Naive thymus-derived CD4-positive, alpha-beta T cell (primary cell): ENCODE measurements around the gene GJC2. TPM values are rescaled to one million over a fixed set of nuclear protein-coding genes. Genes with fewer than 3 reads are reported as not detected.
A peak's percentile ranks its signal among the peaks of the same experiment; 100 is the strongest.

ENCODE experiments used
- ATAC-seq: fragments of 150-1000 bp; cut with Tn5 transposase; 2 replicates; pipeline ENCODE4 v1.10.0; 2021; ENCODE audit warnings: mild to moderate bottlenecking, moderate library complexity
- CTCF ChIA-PET: fragments of 350-600 bp; sonication (Branson Sonifier 250); formaldehyde crosslinking; loops from one replicate; lab custom pipeline; 2021; ENCODE audit warnings: antibody characterized with exemption; lab: Charles Lee
- POLR2A ChIA-PET: fragments of 350-600 bp; sonication (Branson Sonifier 250); formaldehyde crosslinking; loops from one replicate; lab custom pipeline; 2021; ENCODE audit warnings: antibody characterized with exemption, inconsistent platforms; lab: Charles Lee
- DNase-seq, 9 donors: peaks; one replicate each; pipeline versions ENCODE4 v3.0.0 to v3.0.0-alpha.2; 2020 to 2022; ENCODE audit warnings: mixed read lengths in 1 of 9
- H3K27ac ChIP-seq: one replicate; pipeline ENCODE4 v1.7.0; 2013; ENCODE audit warnings: mild to moderate bottlenecking, low read depth, low read length, moderate library complexity
- H3K27me3 ChIP-seq, 2 donors: one replicate each; pipeline ENCODE4 v1.7.0; 2013; ENCODE audit warnings: low read length in 2 of 2, mild to moderate bottlenecking in 2 of 2, moderate library complexity in 2 of 2; ENCODE audit not compliant: control insufficient read depth in 2 of 2, insufficient read depth in 2 of 2
- H3K36me3 ChIP-seq, 3 experiments: 1 replicate in 2 of 3; 2 replicates in 1 of 3; pipeline ENCODE4 v1.7.0; 2013; ENCODE audit warnings: low read length in 3 of 3, mild to moderate bottlenecking in 3 of 3, moderate library complexity in 1 of 3; ENCODE audit not compliant: insufficient read depth in 3 of 3, control insufficient read depth in 2 of 3
- H3K4me1 ChIP-seq, 2 donors: one replicate each; pipeline ENCODE4 v1.7.0; 2013; ENCODE audit warnings: low read length in 2 of 2, mild to moderate bottlenecking in 2 of 2, moderate library complexity in 1 of 2; ENCODE audit not compliant: control insufficient read depth in 2 of 2, insufficient read depth in 2 of 2
- H3K4me3 ChIP-seq: 2 replicates; pipeline ENCODE4 v1.7.0; 2013; ENCODE audit warnings: mild to moderate bottlenecking, low read length
- H3K9me3 ChIP-seq, 3 experiments: 1 replicate in 2 of 3; 2 replicates in 1 of 3; pipeline ENCODE4 v1.7.0; 2013; ENCODE audit warnings: low read length in 3 of 3; ENCODE audit not compliant: control insufficient read depth in 2 of 3
- H3K27ac Mint-ChIP-seq, 9 donors: one replicate each; pipeline ENCODE4 v1.8.0; 2020 to 2022; ENCODE audit warnings: mixed read lengths in 9 of 9, mild to moderate bottlenecking in 8 of 9, moderate library complexity in 5 of 9, inconsistent platforms in 2 of 9
- H3K27me3 Mint-ChIP-seq, 5 donors: one replicate each; pipeline ENCODE4 v1.8.0; 2021 to 2022; ENCODE audit warnings: mixed read lengths in 5 of 5, mild to moderate bottlenecking in 1 of 5
- H3K36me3 Mint-ChIP-seq, 5 donors: one replicate each; pipeline ENCODE4 v1.8.0; 2020 to 2022; ENCODE audit warnings: mixed read lengths in 5 of 5, mild to moderate bottlenecking in 3 of 5, inconsistent platforms in 1 of 5
- H3K4me1 Mint-ChIP-seq, 7 donors: one replicate each; pipeline ENCODE4 v1.8.0; 2020 to 2022; ENCODE audit warnings: mixed read lengths in 7 of 7, mild to moderate bottlenecking in 3 of 7, inconsistent platforms in 1 of 7
- H3K4me3 Mint-ChIP-seq, 10 donors: one replicate each; pipeline ENCODE4 v1.8.0; 2020 to 2022; ENCODE audit warnings: mild to moderate bottlenecking in 10 of 10, mixed read lengths in 10 of 10, moderate library complexity in 6 of 10, inconsistent platforms in 2 of 10
- H3K9me3 Mint-ChIP-seq, 11 donors: one replicate each; pipeline ENCODE4 v1.8.0; 2020 to 2022; ENCODE audit warnings: mixed read lengths in 11 of 11, mild to moderate bottlenecking in 4 of 11, inconsistent platforms in 1 of 11, moderate library complexity in 1 of 11
- intact Hi-C, 2 donors: fragments of 100-400 bp; cut with micrococcal nuclease; formaldehyde crosslinking; loops; one replicate each; pipeline ENCODE4 v1.15.1; 2023
- polyA plus RNA-seq, 2 donors: library from polyadenylated mRNA; unstranded; fragments of 300-500 nt; fragmentation: Illumina TruSeq; gene quantifications; one replicate each; pipeline ENCODE4 v1.2.3, GENCODE V29; 2021
- total RNA-seq, 6 experiments: library from RNA in 5 of 6; stranded (reverse) in 5 of 6; gene quantifications; 1 replicate in 5 of 6; 2 replicates in 1 of 6; pipeline ENCODE4 v1.2.3 and lab custom pipeline; 2021 to 2026

Gene GJC2
- total and polyA plus RNA-seq, 7 experiments from 2014 or later, result 0.70 to 3.3 (median 0.94) TPM; not detected in 2

- ChIA-PET POLR2A (interaction anchor here (2.9 kb wide), 1 partner anchor 9 kb away, joined by 19 read pairs; the partner anchor contains the start of gene IBA57), CTCF (no interaction called here)
- no peak for ATAC-seq
- H3K9me3 ChIP-seq, result no peaks in the 10 kb centered on the region
- Mint-ChIP-seq H3K27ac (no peak overlapping the region), H3K9me3 (peaks cover 0 to 1% (median 0%) of the 10 kb centered on the region in 11 donors), H3K4me3 (peak overlapping the region in 1 of 10 donors; percentile 69), H3K4me1 (peaks cover 0 to 22% (median 13%) of the 10 kb centered on the region in 7 donors), H3K36me3 (no peaks in the 10 kb centered on the region), H3K27me3 (no peaks in the 10 kb centered on the region)
- H3K27ac ChIP-seq, result no peak overlapping the region
- intact Hi-C loops, result loop anchor here in 1 of 2 donors (1.0 to 2.0 kb wide), 2 partner anchors 9 to 16 kb away; partner anchors contain the start of genes GUK1 and IBA57
- peaks cover 0 to 9% of the 10 kb centered on the region in 2 donors for H3K4me1 ChIP-seq
- DNase-seq, result no peak
- H3K27me3 ChIP-seq, result no peaks in the 10 kb centered on the region
- no peaks in the 10 kb centered on the region for H3K36me3 ChIP-seq
- no peak overlapping the region for H3K4me3 ChIP-seq
These were observed 6.8 kb downstream of the GJC2 start for GRCh38 chr1:228156515-228156881.

- CTCF ChIA-PET, result interaction anchor here (1.0 kb wide), 1 partner anchor 330 kb away, joined by 3 read pairs; the partner anchor contains the start of gene RNF187
- intact Hi-C loops, result loop anchor here in 1 of 2 donors (1.0 to 2.0 kb wide), 2 partner anchors 8 to 16 kb away; partner anchors contain the start of genes GUK1 and IBA57
- peak; percentile 14 for ATAC-seq
- Mint-ChIP-seq H3K9me3 (peaks cover 0 to 1% (median 0%) of the 10 kb centered on the region in 11 donors), H3K27ac (peak overlapping the region in 3 of 9 donors; percentile 72 to 83 (median 83)), H3K4me1 (peaks cover 0 to 29% (median 19%) of the 10 kb centered on the region in 7 donors), H3K36me3 (no peaks in the 10 kb centered on the region), H3K27me3 (no peaks in the 10 kb centered on the region), H3K4me3 (peak overlapping the region in 4 of 10 donors; percentile 27 to 69 (median 42))
- POLR2A ChIA-PET, result interaction anchor here (2.9 kb wide), 1 partner anchor 8 kb away, joined by 19 read pairs; the partner anchor contains the start of gene IBA57
- peaks cover 0 to 15% of the 10 kb centered on the region in 2 donors for H3K4me1 ChIP-seq
- H3K27ac ChIP-seq, result no peak overlapping the region
- H3K36me3 ChIP-seq, result no peaks in the 10 kb centered on the region
- H3K9me3 ChIP-seq, result no peaks in the 10 kb centered on the region
- no peaks in the 10 kb centered on the region for H3K27me3 ChIP-seq
- DNase-seq, result peak in 1 of 9 donors; percentile 43
- no peak overlapping the region for H3K4me3 ChIP-seq
These were observed 7.4 kb downstream of the GJC2 start for GRCh38 chr1:228156941-228157728.

- ChIA-PET CTCF (interaction anchor here (1.0 kb wide), 1 partner anchor 329 kb away, joined by 3 read pairs; the partner anchor contains the start of gene RNF187), POLR2A (interaction anchor here (2.9 kb wide), 1 partner anchor 8 kb away, joined by 19 read pairs; the partner anchor contains the start of gene IBA57)
- Histone ChIP-seq H3K27ac (no peak overlapping the region), H3K4me1 (peaks cover 0 to 21% of the 10 kb centered on the region in 2 donors), H3K27me3 (no peaks in the 10 kb centered on the region), H3K4me3 (no peak overlapping the region), H3K9me3 (no peaks in the 10 kb centered on the region), H3K36me3 (no peaks in the 10 kb centered on the region)
- peaks cover 0 to 34% (median 24%) of the 10 kb centered on the region in 7 donors for H3K4me1 Mint-ChIP-seq
- no peak for ATAC-seq
- no peak for DNase-seq
- H3K27ac Mint-ChIP-seq, result peak overlapping the region in 1 of 9 donors; percentile 72
- intact Hi-C loops, result loop anchor here in 1 of 2 donors (2.0 kb wide), 1 partner anchor 17 kb away; the partner anchor contains the start of gene GUK1
- no peaks in the 10 kb centered on the region for H3K27me3 Mint-ChIP-seq
- peaks cover 0 to under 1% (median 0%) of the 10 kb centered on the region in 11 donors for H3K9me3 Mint-ChIP-seq
- peak overlapping the region in 1 of 10 donors; percentile 69 for H3K4me3 Mint-ChIP-seq
- H3K36me3 Mint-ChIP-seq, result no peaks in the 10 kb centered on the region
These were observed 8.0 kb downstream of the GJC2 start for GRCh38 chr1:228157729-228158126.

- intact Hi-C loops, result no loop called here
- Mint-ChIP-seq H3K4me1 (peaks cover 0 to 38% (median 24%) of the 10 kb centered on the region in 7 donors), H3K36me3 (no peaks in the 10 kb centered on the region), H3K27ac (no peak overlapping the region), H3K27me3 (no peaks in the 10 kb centered on the region), H3K9me3 (no peaks in the 10 kb centered on the region), H3K4me3 (no peak overlapping the region)
- DNase-seq (no peak), ATAC-seq (no peak)
- Histone ChIP-seq H3K27ac (no peak overlapping the region), H3K27me3 (no peaks in the 10 kb centered on the region), H3K9me3 (no peaks in the 10 kb centered on the region), H3K4me3 (no peak overlapping the region), H3K4me1 (peaks cover 0 to 25% of the 10 kb centered on the region in 2 donors), H3K36me3 (no peaks in the 10 kb centered on the region)
- ChIA-PET CTCF (interaction anchor here (1.0 kb wide), 1 partner anchor 328 kb away, joined by 3 read pairs; the partner anchor contains the start of gene RNF187), POLR2A (no interaction called here)
These were observed 8.6 kb downstream of the GJC2 start for GRCh38 chr1:228158151-228159007.

GRCh38 chr1:228159008-228159665 lies 9.4 kb downstream of the GJC2 start:
- H3K4me1 Mint-ChIP-seq, result peaks cover 4 to 41% (median 28%) of the 10 kb centered on the region in 7 donors
- Histone ChIP-seq H3K27ac (no peak overlapping the region), H3K4me3 (no peak overlapping the region), H3K36me3 (no peaks in the 10 kb centered on the region), H3K9me3 (no peaks in the 10 kb centered on the region), H3K4me1 (peaks cover 0 to 27% of the 10 kb centered on the region in 2 donors), H3K27me3 (no peaks in the 10 kb centered on the region)
- no peaks in the 10 kb centered on the region for H3K36me3 Mint-ChIP-seq
- no peak for ATAC-seq
- ChIA-PET POLR2A (no interaction called here), CTCF (no interaction called here)
- no peak for DNase-seq
- no peak overlapping the region for H3K4me3 Mint-ChIP-seq
- no peaks in the 10 kb centered on the region for H3K27me3 Mint-ChIP-seq
- intact Hi-C loops, result no loop called here
- H3K27ac Mint-ChIP-seq, result peak overlapping the region in 2 of 9 donors; percentile 16 to 19
- peaks cover 0 to 2% (median 0%) of the 10 kb centered on the region in 11 donors for H3K9me3 Mint-ChIP-seq
